A549 treated with CORT108297 at 1 μM for 4 hours (cell line): ENCODE results near the gene IL6R. TPM values are rescaled to one million over a fixed set of nuclear protein-coding genes. Genes with fewer than 3 reads are reported as not detected.

ENCODE experiments used
- total RNA-seq: library from RNA; stranded (reverse); fragments of 200-300 nt; extraction: Qiagen RNA extraction; gene quantifications from 5 replicates; pipeline ENCODE4 v1.2.3, GENCODE V29; 2022

IL6R gene
- 16.8 to 23.9 TPM (median 18.5 TPM) in 5 replicates for total RNA-seq

GRCh38 chr1:154404984-154405746 lies at the start of gene IL6R:
Gene IL6R (plus strand): TSS chr1:154405343. CDS start chr1:154405630, 287 bp downstream.

GRCh38 chr1:154502066-154502743 lies 97.1 kb downstream of the IL6R start, which contains the start of the genes SHE and TDRD10:
Gene SHE (minus strand): TSS chr1:154502412. CDS start chr1:154502026, 386 bp downstream.
Gene TDRD10 (plus strand): TSS chr1:154502219. CDS start chr1:154506904, 4,685 bp downstream.

Other genes starting within 250 kb of the IL6R start
- gene TPM3, start 213.2 kb upstream of the IL6R start, total RNA-seq = 424 to 619 TPM (median 471 TPM) in 5 replicates
- 0.29 TPM in 1 of 5 replicates, not detected in the others for gene CFAP141, start 199.0 kb upstream of the IL6R start, total RNA-seq
- 107 to 115 TPM (median 112 TPM) in 5 replicates for gene UBAP2L, start 184.4 kb upstream of the IL6R start, total RNA-seq
- 93.9 to 107 TPM (median 96.3 TPM) in 5 replicates for gene HAX1, start 132.7 kb upstream of the IL6R start, total RNA-seq
- not detected in 5 replicates for gene AQP10, start 84.2 kb upstream of the IL6R start, total RNA-seq
- 27.7 to 38.3 TPM (median 35.1 TPM) in 5 replicates for gene ATP8B2, start 79.8 kb upstream of the IL6R start, total RNA-seq
- not detected in 5 replicates for gene TDRD10, start 96.9 kb downstream of the IL6R start, total RNA-seq
- 0.05 to 0.19 TPM (median 0.06 TPM) in 5 replicates for gene SHE, start 97.1 kb downstream of the IL6R start, total RNA-seq
- 51.5 to 71.9 TPM (median 67.1 TPM) in 5 replicates for gene UBE2Q1, start 153.3 kb downstream of the IL6R start, total RNA-seq
- gene CHRNB2, start 162.4 kb downstream of the IL6R start, total RNA-seq = 0.30 to 0.57 TPM (median 0.49 TPM) in 5 replicates
- gene ADAR, start 202.8 kb downstream of the IL6R start, total RNA-seq = 68.2 to 82.4 TPM (median 76.3 TPM) in 5 replicates